ENCODE results near the gene PHGDH.

DNA sequence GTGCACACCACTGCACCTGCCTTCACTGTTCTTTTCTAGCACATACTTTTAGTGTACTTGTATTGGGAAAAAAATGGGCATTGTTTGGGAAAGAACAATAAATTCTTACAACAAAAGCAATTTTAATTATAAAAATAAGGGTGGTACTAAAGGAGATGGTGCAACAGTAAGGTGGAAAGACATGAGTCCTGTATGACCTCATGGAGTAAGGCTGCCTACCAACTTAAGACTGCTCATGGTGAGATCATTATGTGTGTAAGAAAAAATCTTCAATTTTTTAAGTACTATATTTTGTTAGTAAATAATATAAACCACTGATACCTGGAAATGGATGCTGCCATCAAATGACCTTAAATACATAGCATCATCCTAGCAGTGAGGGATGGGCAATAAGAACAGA, 29.6 kb upstream of the PHGDH start:
- TF ChIP-seq POLR2AphosphoS5 (IDR thresholded peaks at IDR 0.05) = no peak
- no peak for TF ChIP-seq POLR2A (IDR thresholded peaks at IDR 0.05)
- no peak for TF ChIP-seq EP300 (IDR thresholded peaks at IDR 0.05)
